RWPE2 (cell line): ENCODE data around the gene MAPK8IP3.

ENCODE experiments used
- ATAC-seq: fragments of 200-7000 bp; cut with Tn5 transposase; 3 replicates; pipeline ENCODE4 v1.9.1; 2021; ENCODE audit warnings: low read depth
- DNase-seq: peaks from one replicate; pipeline ENCODE4 v3.0.0-alpha.2; 2020; ENCODE audit warnings: low spot score
- H3K27ac ChIP-seq: fragments of 450-650 bp; 2 replicates; pipeline ENCODE4 v1.5.1; 2017; ENCODE audit warnings: mild to moderate bottlenecking; ENCODE audit not compliant: poor library complexity, severe bottlenecking
- H3K27me3 ChIP-seq: fragments of 250-450 bp; sonication (Bioruptor Pico); 2 replicates; pipeline ENCODE4 v1.5.1; 2021; ENCODE audit warnings: mild to moderate bottlenecking, moderate library complexity; ENCODE audit not compliant: insufficient read depth, poor library complexity, severe bottlenecking
- H3K36me3 ChIP-seq: fragments of 250-450 bp; sonication (Bioruptor Pico); 2 replicates; pipeline ENCODE4 v1.5.1; 2020; ENCODE audit warnings: low read depth, mild to moderate bottlenecking, moderate library complexity
- H3K4me1 ChIP-seq: fragments of 250-450 bp; sonication (Bioruptor Pico); 2 replicates; pipeline ENCODE4 v1.5.1; 2021; ENCODE audit warnings: mild to moderate bottlenecking, moderate library complexity; ENCODE audit not compliant: insufficient read depth, poor library complexity, severe bottlenecking
- H3K4me3 ChIP-seq: fragments of 250-450 bp; sonication (Bioruptor Pico); 2 replicates; pipeline ENCODE4 v1.5.1; 2021; ENCODE audit warnings: mild to moderate bottlenecking, moderate library complexity; ENCODE audit not compliant: severe bottlenecking
- H3K9me3 ChIP-seq: fragments of 250-450 bp; sonication (Bioruptor Pico); 2 replicates; pipeline ENCODE4 v1.5.1; 2021; ENCODE audit warnings: mild to moderate bottlenecking, moderate library complexity; ENCODE audit not compliant: severe bottlenecking
- CTCF ChIP-seq: fragments of 450-650 bp; IDR thresholded peaks from one replicate; pipeline ENCODE4 v1.5.1; 2017; ENCODE audit warnings: mild to moderate bottlenecking, moderate library complexity; ENCODE audit not compliant: poor library complexity, severe bottlenecking

MAPK8IP3 gene

GRCh38 chr16:1661826-1662225 lies 44.2 kb upstream of the MAPK8IP3 start:
- ATAC-seq (no peak), DNase-seq (no peak)
- Histone ChIP-seq H3K4me1 (no peaks in the 10 kb centered on the region), H3K4me3 (no peak overlapping the region), H3K27ac (no peak overlapping the region), H3K9me3 (no peaks in the 10 kb centered on the region), H3K36me3 (peaks cover 58% of the 10 kb centered on the region), H3K27me3 (no peaks in the 10 kb centered on the region)
- no peak for TF ChIP-seq CTCF

GRCh38 chr16:1662543-1662942 lies 43.5 kb upstream of the MAPK8IP3 start:
- H3K4me1 ChIP-seq, result no peaks in the 10 kb centered on the region
- no peak for ATAC-seq

GRCh38 chr16:1665829-1666228 lies 40.2 kb upstream of the MAPK8IP3 start:
- no peak for TF ChIP-seq CTCF
- Histone ChIP-seq H3K9me3 (no peaks in the 10 kb centered on the region), H3K27ac (no peak overlapping the region), H3K4me3 (no peak overlapping the region), H3K4me1 (no peaks in the 10 kb centered on the region), H3K36me3 (peaks cover 80% of the 10 kb centered on the region), H3K27me3 (no peaks in the 10 kb centered on the region)
- DNase-seq (no peak), ATAC-seq (no peak)

More at GRCh38 chr16:1662543-1662942, 43.5 kb upstream of the MAPK8IP3 start:
- H3K27me3 ChIP-seq, result no peaks in the 10 kb centered on the region
- no peak overlapping the region for H3K27ac ChIP-seq
- peak; percentile 58 for DNase-seq
- no peak overlapping the region for H3K4me3 ChIP-seq
- H3K9me3 ChIP-seq, result no peaks in the 10 kb centered on the region
- no peak for TF ChIP-seq CTCF
- peaks cover 65% of the 10 kb centered on the region for H3K36me3 ChIP-seq

- H3K4me1 ChIP-seq, result no peaks in the 10 kb centered on the region
- H3K36me3 ChIP-seq, result peaks cover 83% of the 10 kb centered on the region
- no peak overlapping the region for H3K27ac ChIP-seq
- DNase-seq (no peak), ATAC-seq (no peak)
- no peak overlapping the region for H3K4me3 ChIP-seq
- no peak for TF ChIP-seq CTCF
- no peaks in the 10 kb centered on the region for H3K9me3 ChIP-seq
- no peaks in the 10 kb centered on the region for H3K27me3 ChIP-seq
Observed at GRCh38 chr16:1666316-1666715, 39.7 kb upstream of the MAPK8IP3 start.

GRCh38 chr16:1667271-1667670 lies 38.7 kb upstream of the MAPK8IP3 start:
- Histone ChIP-seq H3K4me1 (no peaks in the 10 kb centered on the region), H3K4me3 (no peak overlapping the region), H3K9me3 (no peaks in the 10 kb centered on the region), H3K27me3 (no peaks in the 10 kb centered on the region), H3K36me3 (peaks cover 85% of the 10 kb centered on the region), H3K27ac (no peak overlapping the region)
- ATAC-seq (peak; percentile 45; the same call in 1 of the 3 replicates), DNase-seq (no peak)
- no peak for TF ChIP-seq CTCF
